Spleen (tissue), 7 donors: ENCODE data around the gene EPHX1.

Experiments used
- CTCF ChIP-seq, 11 experiments: fragments of 200-600 bp in 7 of 11; fragments of 450-650 bp in 4 of 11; sonication (generic) in 4 of 11; IDR thresholded peaks in 8 of 11; conservative IDR thresholded peaks in 3 of 11; 1 replicate in 7 of 11; 2 replicates in 4 of 11; pipeline versions ENCODE4 v1.4.0 to v1.8.0; 2016 to 2021; ENCODE audit warnings: antibody characterized with exemption in 11 of 11, inconsistent platforms in 4 of 11, mild to moderate bottlenecking in 1 of 11
- POLR2A ChIP-seq, 3 donors: fragments of 450-650 bp; IDR thresholded peaks; one replicate each; pipeline ENCODE4 v1.5.1; 2017; ENCODE audit warnings: antibody characterized with exemption in 3 of 3, mild to moderate bottlenecking in 1 of 3
- donor health status: DM: no; HTN: no; CAD: no; lungs with moderate emphysema.
- donor health status: DM: no; HTN: no; CAD: no.
- donor health status: DM: no; HTN: no; CAD: no.

- TF ChIP-seq POLR2A (IDR thresholded peaks at IDR 0.05): no peak
- TF ChIP-seq CTCF (IDR thresholded peaks at IDR 0.05 in 8 of 11, conservative IDR thresholded peaks at IDR 0.05 in 3 of 11): no peak
These were observed 69.7 kb downstream of the EPHX1 start for GRCh38 chr1:225879521-225880221.
